Measurements from ENCODE around the gene PTPN9.
"Not testable (repeated sequence)": the region's sequence is repeated elsewhere in the genome, so short reads cannot be mapped to it uniquely, and the experiment has no call there.

DNA sequence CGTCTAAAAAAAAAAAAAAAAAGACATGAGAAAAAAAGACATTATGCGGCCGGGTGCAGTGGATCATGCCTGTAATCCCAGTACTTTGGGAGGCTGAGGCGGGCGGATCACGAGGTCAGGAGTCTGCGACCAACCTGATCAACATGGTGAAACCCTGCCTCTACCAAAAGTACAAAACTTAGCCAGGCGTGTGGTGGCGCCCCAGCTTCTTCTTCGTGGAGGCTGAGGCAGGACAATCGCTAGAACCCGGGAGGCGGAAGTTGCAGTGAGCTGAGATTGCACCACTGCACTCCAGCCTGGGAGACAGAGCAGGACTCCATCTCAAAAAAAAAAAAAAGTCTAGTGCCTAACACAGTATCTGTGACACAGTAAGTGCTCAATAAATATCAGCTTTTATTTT, 130.9 kb downstream of the PTPN9 start:
- not testable (repeated sequence) for TF ChIP-seq EZH2phosphoT487, EZH2 (IDR thresholded peaks at IDR 0.05)
- TF ChIP-seq, protein P1, sequence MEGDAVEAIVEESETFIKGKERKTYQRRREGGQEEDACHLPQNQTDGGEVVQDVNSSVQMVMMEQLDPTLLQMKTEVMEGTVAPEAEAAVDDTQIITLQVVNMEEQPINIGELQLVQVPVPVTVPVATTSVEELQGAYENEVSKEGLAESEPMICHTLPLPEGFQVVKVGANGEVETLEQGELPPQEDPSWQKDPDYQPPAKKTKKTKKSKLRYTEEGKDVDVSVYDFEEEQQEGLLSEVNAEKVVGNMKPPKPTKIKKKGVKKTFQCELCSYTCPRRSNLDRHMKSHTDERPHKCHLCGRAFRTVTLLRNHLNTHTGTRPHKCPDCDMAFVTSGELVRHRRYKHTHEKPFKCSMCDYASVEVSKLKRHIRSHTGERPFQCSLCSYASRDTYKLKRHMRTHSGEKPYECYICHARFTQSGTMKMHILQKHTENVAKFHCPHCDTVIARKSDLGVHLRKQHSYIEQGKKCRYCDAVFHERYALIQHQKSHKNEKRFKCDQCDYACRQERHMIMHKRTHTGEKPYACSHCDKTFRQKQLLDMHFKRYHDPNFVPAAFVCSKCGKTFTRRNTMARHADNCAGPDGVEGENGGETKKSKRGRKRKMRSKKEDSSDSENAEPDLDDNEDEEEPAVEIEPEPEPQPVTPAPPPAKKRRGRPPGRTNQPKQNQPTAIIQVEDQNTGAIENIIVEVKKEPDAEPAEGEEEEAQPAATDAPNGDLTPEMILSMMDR (IDR thresholded peaks at IDR 0.05), result not testable (repeated sequence)

Data from neural progenitor cell (in vitro differentiated cells).